HepG2 (cell line): ENCODE data around the gene TCF25. TPM values are rescaled to one million over a fixed set of nuclear protein-coding genes. Genes with fewer than 3 reads are reported as not detected.

ENCODE experiments used
- ATAC-seq: fragments of 200-7000 bp; cut with Tn5 transposase; 3 replicates; pipeline ENCODE4 v1.9.1; 2020; ENCODE audit warnings: mild to moderate bottlenecking, moderate library complexity
- BruUV-seq: library from RNA; stranded (reverse); fragments of 400-500 nt; replicated peaks from 2 replicates; lab custom pipeline; 2021; lab: Mats Ljungman, UMichigan
- CTCF ChIA-PET: fragments of 300-600 bp; formaldehyde crosslinking; extraction: SDS; loops from one replicate; lab custom pipeline; 2021; ENCODE audit warnings: low total read pairs, inconsistent platforms, low intra/inter-chr PET ratio; lab: Yijun Ruan, JAX
- POLR2A ChIA-PET: fragments of 350-600 bp; sonication (Branson Sonifier 250); formaldehyde crosslinking; loops from one replicate; lab custom pipeline; 2020; ENCODE audit warnings: antibody characterized with exemption, inconsistent platforms; lab: Yijun Ruan, JAX
- DNase-seq: peaks from one replicate; pipeline ENCODE4 v3.0.0-alpha.2; 2015; ENCODE audit warnings: low spot score
- FAIRE-seq: peaks from 3 replicates; lab custom pipeline; 2011; peaks lifted over from hg19 to GRCh38; lab: Jason Lieb, UNC
- H2AFZ ChIP-seq: one replicate; pipeline ENCODE4 v1.6.1; 2011; ENCODE audit warnings: low read length, inconsistent platforms
- H3K27ac ChIP-seq: fragments of 300-600 bp; 3 replicates; pipeline ENCODE4 v1.8.0; 2011; ENCODE audit warnings: mixed run types, mild to moderate bottlenecking, mixed read lengths, low read length, inconsistent platforms; ENCODE audit not compliant: insufficient read depth; ENCODE audit errors: extremely low read length
- H3K27me3 ChIP-seq, 2 experiments: fragments of 200-600 bp in 1 of 2; 2 replicates in 1 of 2; 3 replicates in 1 of 2; pipeline versions ENCODE4 v1.6.0 to v1.8.0; 2011; ENCODE audit warnings: low read length in 2 of 2, mild to moderate bottlenecking in 2 of 2, moderate library complexity in 2 of 2, inconsistent platforms in 1 of 2; ENCODE audit not compliant: insufficient read depth in 2 of 2, control insufficient read depth in 1 of 2
- H3K36me3 ChIP-seq, 2 experiments: fragments of 200-600 bp in 1 of 2; replicated peaks in 1 of 2; 2 replicates in 1 of 2; 3 replicates in 1 of 2; pipeline versions ENCODE4 v1.5.1 to v1.8.0; 2011; ENCODE audit warnings: low read length in 2 of 2, inconsistent platforms in 1 of 2; ENCODE audit not compliant: insufficient read depth in 2 of 2, control insufficient read depth in 1 of 2
- H3K4me1 ChIP-seq: 2 replicates; pipeline ENCODE4 v1.5.1; 2012; ENCODE audit warnings: low read length, inconsistent platforms; ENCODE audit not compliant: insufficient read depth
- H3K4me2 ChIP-seq: 2 replicates; pipeline ENCODE4 v1.6.0; 2011; ENCODE audit warnings: low read depth, low read length, inconsistent platforms
- H3K4me3 ChIP-seq, 3 experiments: fragments of 200-600 bp in 1 of 3; sonication (generic), shearing (Covaris generic) in 1 of 3; replicated peaks in 1 of 3; 2 replicates each; pipeline ENCODE4 v1.5.1; 2011 to 2016; ENCODE audit warnings: low read length in 3 of 3, inconsistent platforms in 2 of 3, low read depth in 2 of 3, mild to moderate bottlenecking in 2 of 3, control low read depth in 1 of 3, mixed read lengths in 1 of 3; ENCODE audit not compliant: insufficient read depth in 1 of 3
- H3K79me2 ChIP-seq: one replicate; pipeline ENCODE4 v1.6.1; 2011; ENCODE audit warnings: low read length, inconsistent platforms; ENCODE audit not compliant: insufficient read depth
- H3K9ac ChIP-seq: 2 replicates; pipeline ENCODE4 v1.6.0; 2011; ENCODE audit warnings: mild to moderate bottlenecking, low read depth, low read length, inconsistent platforms; ENCODE audit not compliant: insufficient read depth
- H3K9me3 ChIP-seq: 2 replicates; pipeline ENCODE4 v1.5.1; 2012; ENCODE audit warnings: mild to moderate bottlenecking, low read length
- H4K20me1 ChIP-seq: 2 replicates; pipeline ENCODE4 v1.6.0; 2011; ENCODE audit warnings: inconsistent platforms, mild to moderate bottlenecking, low read length, moderate library complexity; ENCODE audit not compliant: insufficient read depth
- ATF2 ChIP-seq: sonication (generic); formaldehyde crosslinking; IDR thresholded peaks from 2 replicates; pipeline ENCODE4 v1.4.0; 2020; ENCODE audit warnings: missing genetic modification reagents
- FIP1L1 ChIP-seq: fragments of 200-400 bp; formaldehyde crosslinking; IDR thresholded peaks from 2 replicates; pipeline ENCODE4 v1.6.1; 2018; ENCODE audit warnings: low read depth, mild to moderate bottlenecking, low read length, moderate library complexity, borderline replicate concordance; ENCODE audit not compliant: insufficient read depth
- FOXO4 ChIP-seq: sonication (generic); formaldehyde crosslinking; conservative IDR thresholded peaks from 2 replicates; pipeline ENCODE4 v1.8.1; 2023; ENCODE audit warnings: missing genetic modification reagents
- MAX ChIP-seq: IDR thresholded peaks from 2 replicates; pipeline ENCODE4 v1.6.1; 2012; ENCODE audit warnings: inconsistent platforms
- NCOA2 ChIP-seq: sonication (generic); formaldehyde crosslinking; IDR thresholded peaks from 2 replicates; pipeline ENCODE4 v1.8.0; 2022; ENCODE audit warnings: inconsistent platforms
- POGZ ChIP-seq: sonication (generic); formaldehyde crosslinking; IDR thresholded peaks from 2 replicates; pipeline ENCODE4 v1.4.0; 2020; ENCODE audit warnings: mild to moderate bottlenecking, missing genetic modification reagents
- TOPORS ChIP-seq: sonication (generic); formaldehyde crosslinking; IDR thresholded peaks from 2 replicates; pipeline ENCODE4 v1.8.0; 2023; ENCODE audit warnings: mild to moderate bottlenecking, missing genetic modification reagents
- ZBTB3 ChIP-seq: sonication (generic); formaldehyde crosslinking; IDR thresholded peaks from 2 replicates; pipeline ENCODE4 v1.4.0; 2020; ENCODE audit warnings: low read depth, mild to moderate bottlenecking, moderate library complexity, missing genetic modification reagents, borderline replicate concordance
- ZFP37 ChIP-seq: sonication (generic); formaldehyde crosslinking; IDR thresholded peaks from 2 replicates; pipeline ENCODE4 v1.4.0; 2020; ENCODE audit warnings: missing genetic modification reagents, borderline replicate concordance
- ZFP82 ChIP-seq: sonication (generic); formaldehyde crosslinking; IDR thresholded peaks from 2 replicates; pipeline ENCODE4 v1.5.1; 2020; ENCODE audit warnings: mild to moderate bottlenecking, missing genetic modification reagents, borderline replicate concordance
- ZNF17 ChIP-seq: sonication (generic); formaldehyde crosslinking; IDR thresholded peaks from 2 replicates; pipeline ENCODE4 v1.5.0; 2020; ENCODE audit warnings: mild to moderate bottlenecking, missing genetic modification reagents
- ZNF235 ChIP-seq: sonication (generic); formaldehyde crosslinking; IDR thresholded peaks from 2 replicates; pipeline ENCODE4 v1.8.1; 2023; ENCODE audit warnings: mild to moderate bottlenecking, missing genetic modification reagents, borderline replicate concordance
- ZNF30 ChIP-seq: sonication (generic); formaldehyde crosslinking; IDR thresholded peaks from 2 replicates; pipeline ENCODE4 v1.5.0; 2020; ENCODE audit warnings: mild to moderate bottlenecking, missing genetic modification reagents
- ZNF432 ChIP-seq: sonication (generic); formaldehyde crosslinking; IDR thresholded peaks from 2 replicates; pipeline ENCODE4 v1.5.0; 2020; ENCODE audit warnings: missing genetic modification reagents, mild to moderate bottlenecking, borderline replicate concordance
- ZNF644 ChIP-seq: IDR thresholded peaks from 2 replicates; pipeline ENCODE4 v1.6.1; 2016; ENCODE audit warnings: low read depth
- ZNF766 ChIP-seq: sonication (generic); formaldehyde crosslinking; IDR thresholded peaks from 2 replicates; pipeline ENCODE4 v1.5.0; 2020; ENCODE audit warnings: missing genetic modification reagents, borderline replicate concordance
- ZNF83 ChIP-seq: sonication (generic); formaldehyde crosslinking; IDR thresholded peaks from 2 replicates; pipeline ENCODE4 v1.4.0; 2020; ENCODE audit warnings: missing genetic modification reagents, mild to moderate bottlenecking, borderline replicate concordance
- WGBS: methylation state at CpG from one replicate; pipeline ENCODE4 v1.1.6; 2017; ENCODE audit warnings: low lambda C conversion rate; 5-methylcytosine and 5-hydroxymethylcytosine counted together
- in situ Hi-C: cut with HindIII; loops from 2 replicates; pipeline ENCODE4 v1.10.0; 2017; ENCODE audit warnings: low pct_unique_long_range_greater_than_20kb; ENCODE audit not compliant: extremely low pct_ligation_motif_present
- intact Hi-C: fragments of 100-400 bp; cut with micrococcal nuclease; formaldehyde crosslinking; loops from one replicate; pipeline ENCODE4 v1.10.0; 2022; ENCODE audit not compliant: unreplicated experiment
- polyA plus RNA-seq, 8 experiments: library from polyadenylated mRNA; depleted of rRNA in 3 of 8; stranded (reverse) in 7 of 8; unstranded in 1 of 8; fragments of >200 nt; fragmentation: Illumina TruSeq in 4 of 8; extraction: Trizol in 4 of 8; gene quantifications; 2 replicates each; pipeline versions ENCODE4 v1.2.1 to v1.2.3, GENCODE V29; 2011 to 2016; ENCODE audit warnings: low read depth in 4 of 8, missing spikeins in 1 of 8, mixed read lengths in 1 of 8; ENCODE audit not compliant: insufficient read depth in 1 of 8
- total RNA-seq, 5 experiments: library from RNA; depleted of rRNA; stranded (reverse); fragments of >200 nt; fragmentation: Illumina TruSeq; extraction: Trizol; gene quantifications; 2 replicates each; pipeline ENCODE4 v1.2.3, GENCODE V29; 2016; ENCODE audit warnings: low read depth in 1 of 5
- TF ChIP-seq, protein P1 (sequence below): sonication (generic); formaldehyde crosslinking; IDR thresholded peaks from 2 replicates; pipeline ENCODE4 v1.4.0; 2020; ENCODE audit warnings: missing genetic modification reagents, borderline replicate concordance

The TCF25 gene
- total and polyA plus RNA-seq, 2 of the 13 experiments (the other 11 are each of a cell fraction or from before 2014, with no cell fraction given): 138 to 206 TPM

DNA sequence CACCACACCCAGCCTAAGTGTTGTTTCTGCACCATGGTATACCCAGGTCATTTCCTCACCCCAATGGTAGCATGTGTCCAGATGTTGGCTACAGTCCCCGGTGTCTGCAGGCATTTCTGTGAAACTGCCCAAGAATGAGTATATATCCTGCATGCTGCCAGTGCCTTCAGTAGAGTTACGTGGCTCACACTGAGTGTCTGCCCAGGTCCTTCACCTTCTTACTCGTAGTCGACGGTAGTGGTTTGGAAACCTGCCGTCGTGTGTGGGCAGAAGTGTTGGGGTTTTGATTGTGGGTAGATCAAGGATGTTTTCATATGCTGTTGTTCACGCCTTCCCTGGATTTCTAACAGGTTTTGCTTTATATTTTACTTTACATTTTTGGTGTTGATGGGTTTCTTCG is 16.8 kb downstream of the TCF25 start:
- intact Hi-C loops: no loop called here
- WGBS: 98% methylated on average over 9 of the region's 9 CpGs
- Histone ChIP-seq H3K27ac (no peak overlapping the region), H4K20me1 (peaks cover 5% of the 10 kb centered on the region; the same call in 1 of the 2 replicates), H2AFZ (no peak overlapping the region), H3K4me2 (no peak overlapping the region), H3K79me2 (no peaks in the 10 kb centered on the region), H3K36me3 (peaks cover 48 to 82% of the 10 kb centered on the region in 2 experiments; a peak in 4 of 5 replicates), H3K9ac (no peak overlapping the region), H3K4me3 (no peak overlapping the region), H3K4me1 (no peaks in the 10 kb centered on the region)
- ChIA-PET POLR2A (no interaction called here), CTCF (no interaction called here)
- ATAC-seq (no peak), FAIRE-seq (no peak)
- no peak for TF ChIP-seq ZBTB3 (CRISPR knock-in tag)
- no peak for TF ChIP-seq ATF2 (CRISPR knock-in tag)
- TF ChIP-seq ZFP37 (CRISPR knock-in tag): no peak
- TF ChIP-seq NCOA2 (CRISPR knock-in tag): no peak
- no peak for TF ChIP-seq TOPORS (CRISPR knock-in tag)
- TF ChIP-seq, protein P1, sequence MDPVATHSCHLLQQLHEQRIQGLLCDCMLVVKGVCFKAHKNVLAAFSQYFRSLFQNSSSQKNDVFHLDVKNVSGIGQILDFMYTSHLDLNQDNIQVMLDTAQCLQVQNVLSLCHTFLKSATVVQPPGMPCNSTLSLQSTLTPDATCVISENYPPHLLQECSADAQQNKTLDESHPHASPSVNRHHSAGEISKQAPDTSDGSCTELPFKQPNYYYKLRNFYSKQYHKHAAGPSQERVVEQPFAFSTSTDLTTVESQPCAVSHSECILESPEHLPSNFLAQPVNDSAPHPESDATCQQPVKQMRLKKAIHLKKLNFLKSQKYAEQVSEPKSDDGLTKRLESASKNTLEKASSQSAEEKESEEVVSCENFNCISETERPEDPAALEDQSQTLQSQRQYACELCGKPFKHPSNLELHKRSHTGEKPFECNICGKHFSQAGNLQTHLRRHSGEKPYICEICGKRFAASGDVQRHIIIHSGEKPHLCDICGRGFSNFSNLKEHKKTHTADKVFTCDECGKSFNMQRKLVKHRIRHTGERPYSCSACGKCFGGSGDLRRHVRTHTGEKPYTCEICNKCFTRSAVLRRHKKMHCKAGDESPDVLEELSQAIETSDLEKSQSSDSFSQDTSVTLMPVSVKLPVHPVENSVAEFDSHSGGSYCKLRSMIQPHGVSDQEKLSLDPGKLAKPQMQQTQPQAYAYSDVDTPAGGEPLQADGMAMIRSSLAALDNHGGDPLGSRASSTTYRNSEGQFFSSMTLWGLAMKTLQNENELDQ: no peak
- no peak for TF ChIP-seq ZNF30 (CRISPR knock-in tag)
- TF ChIP-seq ZNF766 (CRISPR knock-in tag): no peak
- no peak for TF ChIP-seq ZNF432
- TF ChIP-seq POGZ (CRISPR knock-in tag): no peak
- no peak for TF ChIP-seq FOXO4 (CRISPR knock-in tag)
- no peak for TF ChIP-seq ZNF644 (CRISPR knock-in tag)
- TF ChIP-seq ZFP82 (CRISPR knock-in tag): no peak
- no peak for TF ChIP-seq ZNF235 (CRISPR knock-in tag)
- no peak for TF ChIP-seq ZNF83 (CRISPR knock-in tag)
- TF ChIP-seq FIP1L1: no peak
- no peak for TF ChIP-seq MAX
- TF ChIP-seq ZNF17 (CRISPR knock-in tag): no peak
- TF ChIP-seq, all 625 proteins: peak for 0
- in situ Hi-C loops: no loop called here
- BruUV-seq: no TSS peak
- DNase-seq: no peak
- no peaks in the 10 kb centered on the region for H3K27me3 ChIP-seq
- no peaks in the 10 kb centered on the region for H3K9me3 ChIP-seq
